HPDE6-E6E7 (cell line): Measurements from ENCODE around the gene PTPRO.
A peak's percentile ranks its signal among the peaks of the same experiment; 100 is the strongest.
"Not testable (repeated sequence)": the region's sequence is repeated elsewhere in the genome, so short reads cannot be mapped to it uniquely, and the experiment has no call there.

Experiments used
- DNase-seq: peaks from one replicate; pipeline ENCODE4 v3.0.0; 2011; ENCODE audit warnings: missing footprints; ENCODE audit errors: extremely low spot score

The PTPRO gene

GRCh38 chr12:15602051-15602672 is 279.9 kb downstream of the PTPRO start:
- no peak for DNase-seq

GRCh38 chr12:15603474-15604085 is 281.3 kb downstream of the PTPRO start:
- no peak for DNase-seq

GRCh38 chr12:15605881-15606590 is 283.7 kb downstream of the PTPRO start:
- DNase-seq, result no peak

- DNase-seq, result no peak
Observed at GRCh38 chr12:15608406-15608805, 286.1 kb downstream of the PTPRO start.

- no peak for DNase-seq
Observed at GRCh38 chr12:15608941-15609340, 286.6 kb downstream of the PTPRO start.

GRCh38 chr12:15613981-15614380 is 291.7 kb downstream of the PTPRO start:
- DNase-seq, result no peak

GRCh38 chr12:15616495-15616894 is 294.2 kb downstream of the PTPRO start:
- DNase-seq, result not testable (repeated sequence)

- DNase-seq, result no peak
Observed at GRCh38 chr12:15620741-15621539, 298.6 kb downstream of the PTPRO start.

GRCh38 chr12:15625075-15625474 is 302.8 kb downstream of the PTPRO start:
- DNase-seq, result no peak

GRCh38 chr12:15627995-15628945 is 306.0 kb downstream of the PTPRO start:
- no peak for DNase-seq

- DNase-seq, result peak; percentile 4
Observed at GRCh38 chr12:15629108-15629507, 306.8 kb downstream of the PTPRO start.

GRCh38 chr12:15629761-15630160 is 307.5 kb downstream of the PTPRO start:
- no peak for DNase-seq

- no peak for DNase-seq
Observed at GRCh38 chr12:15631007-15631715, 308.9 kb downstream of the PTPRO start.

GRCh38 chr12:15632708-15633107 is 310.4 kb downstream of the PTPRO start:
- no peak for DNase-seq

GRCh38 chr12:15633201-15633600 is 310.9 kb downstream of the PTPRO start:
- no peak for DNase-seq

GRCh38 chr12:15634010-15634683 is 311.8 kb downstream of the PTPRO start:
- no peak for DNase-seq

GRCh38 chr12:15636060-15636890 is 314.0 kb downstream of the PTPRO start:
- no peak for DNase-seq

GRCh38 chr12:15638231-15638630 is 315.9 kb downstream of the PTPRO start:
- no peak for DNase-seq

- no peak for DNase-seq
Observed at GRCh38 chr12:15644700-15645099, 322.4 kb downstream of the PTPRO start.
